ENCODE data around the gene USP6NL. TPM values are rescaled to one million over a fixed set of nuclear protein-coding genes. Genes with fewer than 3 reads are reported as not detected.

Gene USP6NL
- total and polyA plus RNA-seq, 2 of the 13 experiments (the other 11 are each of a cell fraction or from before 2014, with no cell fraction given) = 10.5 to 22.9 TPM

GRCh38 chr10:11517150-11517549 is 94.3 kb downstream of the USP6NL start:
- ATAC-seq (no peak), DNase-seq (ENCODE audit: low spot score) (no peak), FAIRE-seq (no peak)
- no peak overlapping the region for H2AFZ ChIP-seq (ENCODE audit: low read length)
- H3K4me3 ChIP-seq (replicated peaks in 1 of 3; ENCODE audit: insufficient read depth in 1 of 3, low read depth in 2 of 3, low read length in 3 of 3) = no peak overlapping the region
- intact Hi-C loops (cut with micrococcal nuclease; ENCODE audit: unreplicated experiment) = no loop called here
- no peak overlapping the region for H3K4me2 ChIP-seq (ENCODE audit: low read depth, low read length)
- WGBS (ENCODE audit: low lambda C conversion rate) = 97% methylated on average over 1 of the region's 1 CpG
- TF ChIP-seq CHCHD3 (CRISPR knock-in tag; IDR thresholded peaks at IDR 0.05) (no peak), ZNF724P (CRISPR knock-in tag; IDR thresholded peaks at IDR 0.05; ENCODE audit: borderline replicate concordance) (no peak)
- no peaks in the 10 kb centered on the region; the same call in 1 of the 2 replicates for H4K20me1 ChIP-seq (ENCODE audit: insufficient read depth, low read length)
- ChIA-PET POLR2A (no interaction called here), CTCF (ENCODE audit: low intra/inter-chr PET ratio, low total read pairs) (interaction anchor here (2.1 kb wide), 1 partner anchor 241 kb away, joined by 61 read pairs; no protein-coding TSS in a partner anchor)
- peaks cover 2% of the 10 kb centered on the region for H3K79me2 ChIP-seq (ENCODE audit: insufficient read depth, low read length)
- in situ Hi-C loops (cut with HindIII; ENCODE audit: extremely low pct_ligation_motif_present, low pct_unique_long_range_greater_than_20kb) = loop anchor here (5.0 to 25.0 kb wide), 4 partner anchors 90 to 470 kb away; no protein-coding TSS in a partner anchor
- BruUV-seq (replicated peaks) = no TSS peak
- H3K9ac ChIP-seq (ENCODE audit: insufficient read depth, low read depth, low read length) = no peak overlapping the region
- H3K27ac ChIP-seq (ENCODE audit: extremely low read length, insufficient read depth, low read length) = no peak overlapping the region
- H3K9me3 ChIP-seq (ENCODE audit: low read length) = no peaks in the 10 kb centered on the region
- H3K4me1 ChIP-seq (ENCODE audit: insufficient read depth, low read length) = peaks cover 14% of the 10 kb centered on the region
- peaks cover 0 to 24% of the 10 kb centered on the region in 2 experiments; a peak in 3 of 5 replicates for H3K36me3 ChIP-seq (replicated peaks in 1 of 2; ENCODE audit: control insufficient read depth in 1 of 2, insufficient read depth in 2 of 2, low read length in 2 of 2)
- H3K27me3 ChIP-seq (ENCODE audit: control insufficient read depth in 1 of 2, insufficient read depth in 2 of 2, low read length in 2 of 2) = no peaks in the 10 kb centered on the region

GRCh38 chr10:11516431-11516746 is 95.1 kb downstream of the USP6NL start:
- no peak overlapping the region for H2AFZ ChIP-seq (ENCODE audit: low read length)
- H3K27ac ChIP-seq (ENCODE audit: extremely low read length, insufficient read depth, low read length) = no peak overlapping the region
- H3K36me3 ChIP-seq (replicated peaks in 1 of 2; ENCODE audit: control insufficient read depth in 1 of 2, insufficient read depth in 2 of 2, low read length in 2 of 2) = peaks cover 0 to 24% of the 10 kb centered on the region in 2 experiments; a peak in 3 of 5 replicates
- in situ Hi-C loops (cut with HindIII; ENCODE audit: extremely low pct_ligation_motif_present, low pct_unique_long_range_greater_than_20kb) (loop anchor here (5.0 to 25.0 kb wide), 4 partner anchors 91 to 471 kb away; no protein-coding TSS in a partner anchor), intact Hi-C loops (cut with micrococcal nuclease; ENCODE audit: unreplicated experiment) (no loop called here)
- H3K27me3 ChIP-seq (ENCODE audit: control insufficient read depth in 1 of 2, insufficient read depth in 2 of 2, low read length in 2 of 2) = no peaks in the 10 kb centered on the region
- H4K20me1 ChIP-seq (ENCODE audit: insufficient read depth, low read length) = no peaks in the 10 kb centered on the region; the same call in 1 of the 2 replicates
- no peak overlapping the region for H3K4me2 ChIP-seq (ENCODE audit: low read depth, low read length)
- peaks cover 2% of the 10 kb centered on the region for H3K79me2 ChIP-seq (ENCODE audit: insufficient read depth, low read length)
- 96% methylated on average over 2 of the region's 2 CpGs for WGBS (ENCODE audit: low lambda C conversion rate)
- ATAC-seq = no peak
- no peaks in the 10 kb centered on the region for H3K9me3 ChIP-seq (ENCODE audit: low read length)
- CTCF ChIA-PET (ENCODE audit: low intra/inter-chr PET ratio, low total read pairs) = interaction anchor here (2.1 kb wide), 2 partner anchors 209 to 242 kb away, joined by 21 to 61 read pairs; no protein-coding TSS in a partner anchor
- DNase-seq (ENCODE audit: low spot score) = no peak
- peaks cover 7% of the 10 kb centered on the region; the same call in 1 of the 2 replicates for H3K4me1 ChIP-seq (ENCODE audit: insufficient read depth, low read length)
- no peak for FAIRE-seq
- no peak overlapping the region for H3K9ac ChIP-seq (ENCODE audit: insufficient read depth, low read depth, low read length)
- no peak overlapping the region for H3K4me3 ChIP-seq (replicated peaks in 1 of 3; ENCODE audit: insufficient read depth in 1 of 3, low read depth in 2 of 3, low read length in 3 of 3)
- POLR2A ChIA-PET = no interaction called here
- BruUV-seq (replicated peaks) = no TSS peak
- no peak for TF ChIP-seq FOXP1 (IDR thresholded peaks at IDR 0.05)
- TF ChIP-seq FOXP1 (CRISPR knock-in tag; IDR thresholded peaks at IDR 0.05) = no peak
- no peak for TF ChIP-seq ZBTB34 (CRISPR knock-in tag; IDR thresholded peaks at IDR 0.05)
- no peak for TF ChIP-seq ZBTB40 (IDR thresholded peaks at IDR 0.05)
- no peak for TF ChIP-seq ZBTB40 (CRISPR knock-in tag; IDR thresholded peaks at IDR 0.05)
- no peak for TF ChIP-seq MAFF (IDR thresholded peaks at IDR 0.05; ENCODE audit: low read depth, low read length)
- TF ChIP-seq ZNF205 (CRISPR knock-in tag; IDR thresholded peaks at IDR 0.05) = no peak

All from HepG2 (cell line).